Hippocampal formation (tissue), 2 donors: ENCODE data around the gene NEO1.
A peak's percentile ranks its signal among the peaks of the same experiment; 100 is the strongest.

Experiments
- DNase-seq, 2 donors: peaks; one replicate each; lab custom pipeline; 2025; lab: John Stamatoyannopoulos, UW

NEO1 gene

DNA sequence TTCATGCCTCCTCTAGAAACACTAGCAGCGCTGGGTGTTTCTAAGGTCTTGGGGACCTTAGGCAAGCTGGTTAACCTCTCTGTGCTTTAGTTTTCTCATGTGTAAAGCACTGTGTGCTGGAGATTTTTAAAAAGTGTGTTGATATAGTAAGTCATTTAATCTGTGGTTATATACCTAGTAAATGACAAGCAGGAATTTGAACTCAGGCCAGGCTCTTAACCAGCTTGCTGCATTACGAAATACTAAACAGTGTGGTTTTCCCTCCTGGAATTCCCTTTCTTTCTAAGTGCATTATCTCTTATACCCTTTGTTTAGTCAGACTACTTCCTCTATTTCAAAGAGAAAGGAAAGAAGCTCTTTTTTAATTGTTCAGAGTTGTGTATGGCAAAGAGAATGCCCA is 26.5 kb downstream of the NEO1 start:
- DNase-seq: no peak

DNA sequence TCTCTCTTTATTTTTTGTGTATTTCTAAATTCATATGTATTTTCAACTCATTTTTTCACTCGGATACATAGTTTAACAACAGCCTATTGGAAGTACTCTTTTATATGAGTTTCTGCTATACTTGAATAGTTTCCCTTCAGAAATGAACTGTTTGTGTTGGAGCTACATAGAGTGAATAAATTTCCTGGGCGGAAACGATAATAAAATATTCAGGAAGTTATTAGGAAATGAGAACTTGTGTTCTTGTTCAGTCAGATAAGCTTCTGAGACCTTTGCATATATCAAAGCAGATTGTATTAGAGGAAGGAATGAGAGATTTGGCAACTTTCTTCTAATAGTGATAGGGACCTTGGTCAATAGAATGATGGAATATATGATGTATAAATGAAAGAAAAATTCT is 27.3 kb downstream of the NEO1 start:
- DNase-seq: no peak

DNA sequence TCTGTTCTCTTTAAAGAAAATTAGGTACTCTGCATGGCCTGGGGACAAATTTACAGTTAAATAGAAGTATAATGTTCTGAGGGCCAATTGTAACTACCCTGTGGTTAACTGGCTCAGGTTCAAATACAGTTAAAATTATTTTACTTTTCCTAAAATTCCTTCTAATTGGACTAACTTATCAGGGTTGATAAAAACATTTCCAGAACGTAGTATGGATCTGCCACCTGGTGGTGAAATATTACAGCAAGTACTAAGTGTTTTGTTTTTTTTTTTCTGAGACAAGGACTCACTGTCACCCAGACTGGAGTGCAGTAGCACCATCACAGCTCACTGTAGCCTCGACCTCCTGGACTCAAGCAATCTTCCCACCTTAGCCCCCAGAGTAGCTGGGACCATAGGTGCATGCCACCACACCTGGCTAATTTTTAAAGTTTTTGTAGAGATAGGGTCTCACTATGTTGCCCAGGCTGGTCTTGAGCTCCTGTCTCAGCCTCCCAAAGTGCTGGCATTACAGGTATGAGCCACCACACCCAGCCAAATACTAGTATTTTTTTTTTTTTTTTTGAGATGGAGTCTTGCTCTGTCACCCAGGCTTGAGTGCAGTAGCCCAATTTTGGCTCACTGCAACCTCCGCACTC is 29.2 kb downstream of the NEO1 start:
- DNase-seq: peak in 1 of 2 donors; percentile 65

DNA sequence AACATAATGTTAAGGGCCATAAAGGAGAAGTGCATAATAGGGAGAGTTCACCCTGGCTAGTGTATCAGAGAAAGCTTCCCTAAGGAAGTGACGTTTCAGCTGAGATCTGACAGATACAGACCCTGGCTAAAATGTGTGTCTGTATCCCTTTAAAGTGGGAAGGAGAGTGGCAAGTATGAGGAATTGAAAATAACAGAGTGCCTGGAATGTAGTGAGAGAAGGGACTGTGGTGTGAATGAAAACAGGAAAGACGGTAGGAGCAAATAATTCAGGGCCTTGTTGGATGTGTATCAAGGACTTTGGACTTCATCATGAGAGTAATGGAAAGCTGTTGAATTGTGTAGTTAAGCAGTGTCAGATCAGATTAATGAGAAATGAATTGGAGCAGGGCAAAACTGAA is 30.5 kb downstream of the NEO1 start:
- DNase-seq: no peak

DNA sequence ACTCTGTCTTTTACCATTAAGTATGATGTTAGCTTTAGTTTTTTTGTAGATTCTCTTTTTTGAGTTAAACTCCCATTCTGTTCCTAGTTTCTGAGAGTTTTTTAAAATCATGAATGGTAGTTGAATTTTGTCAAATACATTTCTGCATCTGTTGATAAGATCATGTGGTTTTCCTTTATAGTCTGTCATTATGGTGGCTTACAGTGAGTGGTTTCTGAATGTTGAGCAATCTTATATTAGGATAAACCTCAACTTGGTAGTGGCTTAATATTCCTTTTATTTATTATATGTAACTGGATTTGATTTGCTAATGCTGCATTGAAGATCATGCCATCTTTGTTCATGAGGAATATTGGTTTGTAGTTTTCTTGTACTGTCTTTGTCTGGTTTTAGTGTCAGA is 34.8 kb downstream of the NEO1 start:
- DNase-seq: no peak

DNA sequence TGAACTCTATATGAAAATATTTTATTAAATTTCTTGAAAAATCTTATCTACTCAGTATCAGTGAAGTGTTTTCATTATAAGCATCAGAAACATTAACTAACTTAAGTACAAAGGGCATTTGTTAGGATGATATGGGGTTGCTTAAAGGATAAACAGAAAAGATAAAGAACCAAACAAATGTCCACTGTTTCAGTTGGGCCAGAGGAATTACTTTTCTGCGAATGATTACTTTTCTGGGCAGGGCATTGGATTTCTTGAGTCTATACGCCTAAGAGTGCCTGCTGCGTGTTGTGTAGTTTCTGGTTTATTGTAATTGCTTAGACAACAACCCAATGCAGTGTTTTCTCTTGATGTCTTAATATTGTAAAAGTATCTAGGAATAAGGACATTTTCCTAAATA is 52.8 kb downstream of the NEO1 start:
- no peak for DNase-seq

DNA sequence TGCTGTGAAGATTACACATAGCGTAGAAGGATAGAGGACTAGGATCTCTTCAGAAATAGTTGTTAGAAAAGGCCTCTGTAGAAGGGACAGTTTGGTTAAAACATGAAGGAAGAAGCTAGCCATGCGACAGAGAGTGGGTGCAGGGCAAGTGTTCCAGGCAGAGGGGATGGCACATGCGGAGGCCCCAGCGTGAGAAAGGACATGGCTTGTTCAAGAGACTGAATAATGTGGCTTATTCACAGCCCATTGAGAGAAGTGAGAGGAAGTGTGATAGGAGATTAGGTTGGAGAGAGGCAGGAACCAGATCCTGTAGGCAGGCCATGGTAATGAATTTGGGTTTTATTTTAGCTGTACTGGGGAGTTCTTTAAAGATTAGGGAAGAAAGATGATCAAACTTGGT is 56.4 kb downstream of the NEO1 start:
- no peak for DNase-seq

DNA sequence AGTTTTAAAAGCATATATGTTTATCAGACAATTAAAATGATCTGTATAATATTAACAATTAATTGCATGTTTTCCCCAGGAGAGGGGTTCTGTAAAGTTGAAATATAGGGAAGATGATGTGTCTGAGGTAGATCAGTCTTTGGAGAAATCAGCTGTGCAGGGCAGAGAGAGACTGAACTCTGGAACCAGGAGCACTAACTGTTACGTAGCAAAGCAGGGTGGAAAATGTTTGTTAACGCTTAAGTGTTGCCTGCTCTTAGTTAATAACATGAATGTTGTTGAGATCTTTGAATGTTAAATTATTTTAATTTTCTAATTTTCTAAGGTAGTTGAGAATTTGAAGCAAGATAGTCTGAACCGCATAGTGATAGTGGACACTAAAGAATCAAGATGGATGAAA is 57.5 kb downstream of the NEO1 start:
- no peak for DNase-seq

DNA sequence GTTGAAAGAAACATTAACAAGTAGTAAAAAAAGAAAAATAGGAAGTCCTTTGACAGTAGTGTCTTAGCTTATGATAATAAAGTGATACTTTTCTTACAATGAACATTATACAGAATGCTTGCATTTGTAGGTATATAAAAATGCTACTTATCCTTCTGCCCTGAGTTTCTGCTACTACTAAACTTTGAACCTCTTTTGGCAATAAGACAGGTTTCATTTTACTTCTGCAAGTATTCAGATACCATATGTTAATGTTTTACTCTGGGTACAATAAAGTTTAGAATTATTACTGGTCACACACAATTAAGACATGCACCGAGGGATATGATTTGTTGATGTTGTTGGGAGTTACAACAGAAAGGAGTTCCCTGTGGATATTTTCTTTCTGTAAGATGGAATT is 57.9 kb downstream of the NEO1 start:
- no peak for DNase-seq

DNA sequence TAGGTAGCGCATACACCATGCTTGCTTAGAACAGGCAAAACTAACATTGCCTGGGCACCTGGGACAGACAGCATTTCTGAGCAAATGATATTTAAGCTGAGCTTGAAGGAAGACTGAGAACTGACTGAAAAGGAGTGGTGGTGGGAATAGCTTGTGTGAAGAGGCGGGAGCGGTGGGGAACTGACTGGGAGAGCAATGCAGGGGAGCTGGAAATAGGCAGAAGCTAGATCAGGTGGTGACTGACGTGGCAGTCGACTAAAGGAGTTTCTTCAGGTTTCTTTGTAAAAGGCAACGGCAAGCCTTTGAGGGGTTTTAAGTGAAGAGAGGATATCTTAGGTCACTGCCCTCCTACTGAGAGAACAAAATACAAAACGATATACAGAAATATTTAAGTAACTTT is 61.8 kb downstream of the NEO1 start:
- no peak for DNase-seq

DNA sequence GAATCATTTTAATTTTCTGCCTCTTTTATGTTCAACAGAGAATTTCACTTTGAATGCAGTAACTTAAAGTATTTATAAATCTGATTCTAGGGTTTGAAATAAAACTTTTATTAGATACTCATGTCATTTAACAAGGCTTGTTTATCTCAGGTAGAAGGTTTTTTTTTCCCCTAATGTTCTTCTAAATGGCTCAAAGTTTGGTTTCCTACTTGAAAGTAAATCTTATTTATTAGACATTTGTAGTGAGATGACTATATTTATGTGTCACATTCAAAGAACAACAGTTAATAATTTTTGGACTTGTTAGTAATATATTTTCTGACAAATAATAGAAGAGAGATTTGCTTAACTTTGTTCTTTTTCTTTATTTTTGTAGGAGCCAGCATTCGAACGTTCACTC is 63.9 kb downstream of the NEO1 start:
- no peak for DNase-seq

DNA sequence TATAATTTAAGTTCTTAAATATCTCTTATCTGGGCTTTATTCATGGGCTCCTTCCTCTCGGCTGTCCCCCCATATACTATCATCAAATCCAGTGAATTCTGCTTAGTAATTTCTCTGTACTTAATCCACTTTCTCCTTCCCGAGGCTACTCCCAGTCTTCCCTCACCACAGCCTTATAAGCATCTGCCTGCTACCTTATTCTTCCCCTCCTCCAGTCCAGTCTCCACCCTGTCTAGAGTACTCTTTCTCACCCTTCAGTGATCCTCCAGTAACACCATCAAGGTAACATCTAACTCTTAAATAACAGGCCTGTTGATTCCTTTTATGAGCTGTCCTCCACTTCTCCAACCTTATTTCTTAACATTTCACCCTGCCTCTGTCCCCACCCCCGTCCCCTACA is 65.8 kb downstream of the NEO1 start:
- DNase-seq: no peak

DNA sequence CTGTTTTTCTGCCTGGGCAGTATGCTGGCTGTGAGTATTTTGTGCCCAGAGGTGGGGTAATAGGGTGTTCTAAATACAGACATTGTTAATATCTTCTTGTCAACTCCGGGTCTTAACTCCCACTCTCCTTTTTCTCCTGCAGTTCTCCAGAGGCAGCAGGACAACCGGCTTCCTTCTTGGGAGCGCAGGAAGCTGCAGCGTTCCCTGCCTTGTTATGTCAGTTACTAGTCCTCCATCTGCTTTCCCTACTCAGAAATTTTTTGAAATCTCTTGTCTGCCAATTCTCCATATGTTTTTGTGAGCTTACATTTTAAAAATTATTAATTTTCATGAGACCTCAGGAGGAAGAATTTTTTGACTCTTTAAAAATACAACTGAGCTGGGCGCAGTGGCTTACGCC is 67.2 kb downstream of the NEO1 start:
- no peak for DNase-seq

DNA sequence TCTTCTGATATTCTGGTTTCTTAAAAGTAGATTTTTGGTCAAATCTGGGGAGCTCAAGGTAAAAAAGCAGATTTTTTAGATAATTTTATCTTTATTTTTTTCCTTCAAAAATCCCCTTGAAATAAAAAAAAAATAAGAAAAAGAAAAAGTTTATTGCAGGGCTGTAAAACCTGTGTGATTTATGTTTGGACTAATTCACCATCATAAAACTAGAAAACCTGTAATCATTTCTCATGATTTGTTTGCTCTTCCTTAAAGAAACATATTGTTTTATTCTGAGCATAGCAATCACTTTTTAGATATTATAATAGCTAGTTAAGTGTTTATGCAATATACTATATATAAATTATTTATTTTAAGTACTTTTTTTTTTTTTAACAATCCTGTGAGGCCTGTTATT is 68.0 kb downstream of the NEO1 start:
- DNase-seq: no peak

DNA sequence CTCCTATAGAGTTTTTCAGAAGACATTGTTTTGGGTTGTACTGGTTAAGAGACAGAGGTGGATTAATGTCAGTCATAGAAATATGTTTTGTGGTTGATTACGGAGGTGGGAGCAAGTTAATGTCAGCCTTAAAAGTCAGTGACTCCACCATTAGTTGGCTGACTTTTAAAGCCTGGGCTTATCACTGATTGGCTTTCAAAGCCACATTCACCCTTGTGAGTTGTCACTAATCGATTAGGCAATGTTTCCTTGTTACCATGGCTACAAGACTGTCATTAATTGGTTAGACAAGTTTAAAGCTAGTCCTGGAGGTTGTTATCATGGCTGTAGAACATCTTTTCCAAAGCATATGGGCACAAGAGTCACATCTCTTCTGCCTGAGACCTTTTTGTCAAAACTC is 73.0 kb downstream of the NEO1 start:
- DNase-seq: no peak

DNA sequence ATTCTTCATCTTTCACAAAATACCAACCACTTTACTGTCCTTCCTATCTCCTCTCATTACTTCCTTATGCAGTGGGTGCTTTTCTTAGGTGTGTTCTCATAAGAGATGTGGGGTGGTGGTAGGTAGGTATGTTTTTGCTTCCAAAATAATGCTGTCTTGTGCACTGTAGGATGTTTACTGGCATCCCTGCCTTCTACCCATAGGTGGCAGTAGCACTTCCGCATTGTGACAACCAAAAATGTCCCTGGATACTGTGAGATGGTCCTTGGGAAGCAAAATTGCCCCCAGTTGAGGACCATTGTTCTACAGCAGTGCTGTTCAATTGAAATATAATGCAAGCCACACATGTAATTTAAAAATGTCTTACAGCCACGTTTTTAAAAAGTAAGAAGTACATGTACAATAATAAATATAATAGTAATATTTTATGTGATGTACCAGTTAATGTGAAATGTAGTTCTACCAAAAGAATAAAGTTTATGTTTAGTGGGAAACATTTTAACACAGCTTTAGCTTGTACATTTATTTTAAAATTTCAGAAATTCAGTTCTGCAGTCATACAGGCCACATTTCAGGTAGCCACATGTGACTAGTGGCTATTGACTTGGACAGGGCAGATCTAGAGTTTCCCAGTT is 75.2 kb downstream of the NEO1 start:
- no peak for DNase-seq

DNA sequence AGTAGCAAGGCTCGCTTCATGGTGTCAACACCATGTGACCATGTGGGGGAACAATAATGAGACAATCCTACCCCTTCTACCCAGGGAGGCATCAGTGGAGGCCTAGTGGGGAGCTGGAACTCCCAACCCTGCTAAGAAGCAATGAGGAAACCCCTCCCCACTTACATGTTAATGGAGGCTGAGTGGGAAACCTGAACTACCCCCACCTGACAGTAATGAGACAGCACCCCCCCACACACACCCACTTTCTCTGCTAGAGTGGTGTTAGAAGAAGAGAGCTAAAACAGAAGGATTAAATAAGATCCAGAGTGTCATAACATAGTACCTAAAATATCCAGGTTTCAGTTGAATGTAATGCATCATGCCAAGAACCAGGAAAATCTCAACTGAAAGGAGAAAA is 78.6 kb downstream of the NEO1 start:
- no peak for DNase-seq

DNA sequence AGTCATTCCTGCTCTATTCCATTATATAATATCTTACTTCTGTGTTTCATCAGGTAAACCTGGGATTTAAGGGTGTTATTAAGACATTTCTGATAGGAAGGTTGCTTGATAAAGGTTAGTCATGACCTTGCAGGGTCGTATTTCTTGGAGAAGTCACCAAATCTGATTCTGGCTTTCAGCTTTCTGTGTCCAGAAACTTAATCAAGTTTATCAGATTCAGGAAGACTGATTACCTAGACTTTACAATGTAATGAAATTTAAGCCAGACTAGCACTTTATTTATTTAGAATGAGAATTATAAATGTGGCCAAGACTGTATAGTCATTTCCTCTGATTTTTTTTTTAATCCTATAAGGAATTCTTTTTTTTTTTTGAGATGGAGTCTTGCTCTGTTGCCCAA is 81.9 kb downstream of the NEO1 start:
- DNase-seq: no peak

DNA sequence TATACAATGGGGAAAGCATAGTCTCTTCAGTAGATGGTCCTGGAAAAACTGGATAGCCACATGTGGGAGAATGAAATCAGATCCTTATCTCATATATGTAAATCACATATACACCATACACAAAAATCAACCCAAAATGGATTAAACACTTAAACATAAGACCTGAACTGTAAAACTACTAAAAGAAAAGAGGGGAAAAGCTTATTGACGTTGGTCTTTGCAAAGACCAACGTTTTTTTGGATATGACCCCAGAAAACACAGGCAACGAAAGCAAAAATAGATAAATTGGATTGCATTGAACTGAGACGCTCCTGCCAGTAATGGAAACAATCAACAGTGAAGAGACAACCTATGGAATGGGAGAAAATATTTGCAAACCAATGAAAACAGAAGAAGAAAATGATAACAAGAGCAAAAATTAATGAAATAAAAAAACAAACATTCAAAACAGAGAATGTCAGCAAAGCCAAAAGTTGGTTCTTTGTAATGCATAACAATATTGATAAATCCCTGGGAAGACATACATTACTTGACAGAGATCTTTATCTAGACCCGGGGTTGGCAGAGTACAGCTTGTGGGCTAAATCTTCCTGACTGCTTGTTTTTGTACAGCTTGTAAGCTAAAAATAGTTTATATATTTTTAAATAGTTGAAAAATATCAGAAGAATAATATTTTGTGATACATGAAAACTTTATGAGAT is 86.9 kb downstream of the NEO1 start:
- DNase-seq: no peak

DNA sequence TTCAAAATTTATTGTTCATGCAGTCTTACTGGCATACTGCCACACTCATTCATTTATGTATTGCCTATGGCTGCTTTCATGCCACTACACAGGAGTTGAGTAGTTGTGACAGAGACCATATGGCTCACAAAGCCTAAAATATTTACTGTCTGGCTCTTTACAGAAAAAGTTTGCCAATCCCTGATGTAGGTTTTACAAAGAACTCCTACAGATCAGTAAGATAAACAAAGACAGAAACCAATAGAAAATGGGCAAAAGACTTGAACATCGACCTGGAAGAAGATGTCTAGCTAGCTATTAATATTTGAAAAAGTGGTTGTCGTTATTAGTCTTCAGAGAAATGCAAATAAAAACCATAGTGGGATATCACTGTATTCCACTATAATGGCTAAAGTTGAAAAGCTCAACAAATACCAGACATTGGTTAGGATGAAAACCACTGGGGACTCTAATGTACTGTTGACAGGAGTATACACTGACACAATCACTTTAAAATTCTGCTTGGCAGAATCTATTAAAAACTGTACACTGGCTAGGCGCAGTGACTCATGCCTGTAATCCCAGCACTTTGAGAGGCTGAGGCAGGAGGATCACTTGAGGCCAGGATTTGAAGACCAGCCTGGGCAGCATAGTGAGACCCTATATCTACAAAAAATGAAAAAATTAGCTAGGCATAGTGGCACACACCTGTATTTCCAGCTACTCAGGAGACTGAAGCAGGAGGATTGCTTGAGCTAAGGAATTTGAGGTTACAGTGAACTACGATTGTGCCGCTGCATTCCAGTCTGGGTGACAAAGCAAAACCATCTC is 87.7 kb downstream of the NEO1 start:
- DNase-seq: no peak

DNA sequence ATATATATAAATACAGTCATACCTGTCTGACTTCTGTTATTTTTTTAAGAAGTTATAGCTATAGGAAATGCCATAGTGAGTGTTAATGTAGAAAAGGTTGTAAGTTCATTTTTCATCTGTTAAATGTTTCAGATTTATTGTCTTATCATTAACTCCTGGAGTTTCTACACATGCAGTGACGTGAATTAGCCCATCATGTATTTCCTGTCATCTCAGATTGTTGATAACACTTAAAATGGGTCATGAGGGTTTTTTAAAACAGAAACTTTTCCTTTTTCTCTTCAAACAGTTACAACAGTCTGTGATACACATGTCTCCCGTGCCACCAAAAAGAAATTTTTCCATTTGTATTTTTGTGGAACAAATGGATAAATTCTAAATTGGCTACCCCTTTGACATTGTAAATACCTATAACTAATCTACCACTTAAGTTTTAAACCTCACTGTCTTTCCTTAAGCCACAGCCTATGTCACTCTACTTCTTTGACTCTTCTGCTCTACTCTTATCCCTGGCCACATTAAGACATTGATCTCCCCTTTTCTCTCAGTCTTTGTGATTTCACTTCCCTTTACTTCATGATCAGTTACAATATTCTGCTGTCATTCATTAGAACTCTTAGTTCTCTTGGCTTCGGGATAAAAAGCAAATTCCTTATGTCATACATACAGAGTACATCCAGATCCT is 89.1 kb downstream of the NEO1 start:
- no peak for DNase-seq
